ENCODE data around the gene TEX54. TPM values are rescaled to one million over a fixed set of nuclear protein-coding genes. Genes with fewer than 3 reads are reported as not detected.
A peak's percentile ranks its signal among the peaks of the same experiment; 100 is the strongest.

Gene TEX54
- total and polyA plus RNA-seq, 2 of the 13 experiments (the other 11 are each of a cell fraction or from before 2014, with no cell fraction given): not detected

DNA sequence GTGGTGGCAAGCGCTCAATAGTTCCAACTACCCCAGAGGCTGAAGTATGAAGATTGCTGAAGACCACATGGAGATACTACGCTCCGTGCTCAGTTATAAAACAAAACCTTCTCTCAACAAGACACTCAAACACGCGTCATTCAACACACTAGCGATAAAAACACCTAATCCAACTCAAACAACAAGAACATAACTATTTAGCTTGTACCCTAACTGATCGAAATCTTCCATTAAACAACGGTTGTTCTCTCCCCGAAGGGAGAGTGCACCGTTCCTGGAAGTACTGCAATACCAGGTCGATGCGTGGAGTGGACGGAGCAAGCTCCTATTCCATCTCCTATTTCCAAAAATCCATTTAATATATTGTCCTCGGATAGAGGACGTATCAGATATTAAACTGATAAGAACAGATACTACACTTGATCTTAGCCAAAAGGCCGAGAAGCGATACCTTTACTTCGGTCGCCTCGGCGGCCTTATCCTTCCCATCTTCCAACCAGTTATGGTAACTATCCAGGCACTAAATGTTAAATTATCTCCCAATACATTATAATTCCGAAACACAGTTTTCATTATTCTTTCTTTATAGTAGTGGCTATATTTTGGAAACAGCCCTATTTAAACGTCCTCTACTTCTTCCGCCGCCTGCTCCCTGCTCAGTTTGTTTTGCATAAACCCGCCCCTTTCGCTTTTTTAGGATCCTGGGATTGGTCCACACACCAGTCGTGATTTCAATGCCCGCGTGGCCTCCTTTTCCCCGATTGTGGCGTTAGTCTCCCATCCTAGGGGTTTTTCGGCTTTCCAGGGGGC is 8.9 kb upstream of the TEX54 start (continued):
- TF ChIP-seq, protein P1, sequence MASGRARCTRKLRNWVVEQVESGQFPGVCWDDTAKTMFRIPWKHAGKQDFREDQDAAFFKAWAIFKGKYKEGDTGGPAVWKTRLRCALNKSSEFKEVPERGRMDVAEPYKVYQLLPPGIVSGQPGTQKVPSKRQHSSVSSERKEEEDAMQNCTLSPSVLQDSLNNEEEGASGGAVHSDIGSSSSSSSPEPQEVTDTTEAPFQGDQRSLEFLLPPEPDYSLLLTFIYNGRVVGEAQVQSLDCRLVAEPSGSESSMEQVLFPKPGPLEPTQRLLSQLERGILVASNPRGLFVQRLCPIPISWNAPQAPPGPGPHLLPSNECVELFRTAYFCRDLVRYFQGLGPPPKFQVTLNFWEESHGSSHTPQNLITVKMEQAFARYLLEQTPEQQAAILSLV (CRISPR knock-in tag; IDR thresholded peaks at IDR 0.05; ENCODE audit: borderline replicate concordance): no peak; the same call in 1 of the 2 replicates
- TF ChIP-seq FOXO1 (CRISPR knock-in tag; IDR thresholded peaks at IDR 0.05): peak; percentile 79
- no peak for TF ChIP-seq MEIS1 (CRISPR knock-in tag; IDR thresholded peaks at IDR 0.05; ENCODE audit: borderline replicate concordance)
- TF ChIP-seq, protein P2, sequence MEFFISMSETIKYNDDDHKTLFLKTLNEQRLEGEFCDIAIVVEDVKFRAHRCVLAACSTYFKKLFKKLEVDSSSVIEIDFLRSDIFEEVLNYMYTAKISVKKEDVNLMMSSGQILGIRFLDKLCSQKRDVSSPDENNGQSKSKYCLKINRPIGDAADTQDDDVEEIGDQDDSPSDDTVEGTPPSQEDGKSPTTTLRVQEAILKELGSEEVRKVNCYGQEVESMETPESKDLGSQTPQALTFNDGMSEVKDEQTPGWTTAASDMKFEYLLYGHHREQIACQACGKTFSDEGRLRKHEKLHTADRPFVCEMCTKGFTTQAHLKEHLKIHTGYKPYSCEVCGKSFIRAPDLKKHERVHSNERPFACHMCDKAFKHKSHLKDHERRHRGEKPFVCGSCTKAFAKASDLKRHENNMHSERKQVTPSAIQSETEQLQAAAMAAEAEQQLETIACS (CRISPR knock-in tag; IDR thresholded peaks at IDR 0.05): 0 out of 2 replicates have a peak, but pooled peaks have one; percentile 48
- peak; percentile 68 for TF ChIP-seq NFYB (CRISPR knock-in tag; IDR thresholded peaks at IDR 0.05)
- TF ChIP-seq SATB2 (CRISPR knock-in tag; IDR thresholded peaks at IDR 0.05): no peak
- TF ChIP-seq, protein P3, sequence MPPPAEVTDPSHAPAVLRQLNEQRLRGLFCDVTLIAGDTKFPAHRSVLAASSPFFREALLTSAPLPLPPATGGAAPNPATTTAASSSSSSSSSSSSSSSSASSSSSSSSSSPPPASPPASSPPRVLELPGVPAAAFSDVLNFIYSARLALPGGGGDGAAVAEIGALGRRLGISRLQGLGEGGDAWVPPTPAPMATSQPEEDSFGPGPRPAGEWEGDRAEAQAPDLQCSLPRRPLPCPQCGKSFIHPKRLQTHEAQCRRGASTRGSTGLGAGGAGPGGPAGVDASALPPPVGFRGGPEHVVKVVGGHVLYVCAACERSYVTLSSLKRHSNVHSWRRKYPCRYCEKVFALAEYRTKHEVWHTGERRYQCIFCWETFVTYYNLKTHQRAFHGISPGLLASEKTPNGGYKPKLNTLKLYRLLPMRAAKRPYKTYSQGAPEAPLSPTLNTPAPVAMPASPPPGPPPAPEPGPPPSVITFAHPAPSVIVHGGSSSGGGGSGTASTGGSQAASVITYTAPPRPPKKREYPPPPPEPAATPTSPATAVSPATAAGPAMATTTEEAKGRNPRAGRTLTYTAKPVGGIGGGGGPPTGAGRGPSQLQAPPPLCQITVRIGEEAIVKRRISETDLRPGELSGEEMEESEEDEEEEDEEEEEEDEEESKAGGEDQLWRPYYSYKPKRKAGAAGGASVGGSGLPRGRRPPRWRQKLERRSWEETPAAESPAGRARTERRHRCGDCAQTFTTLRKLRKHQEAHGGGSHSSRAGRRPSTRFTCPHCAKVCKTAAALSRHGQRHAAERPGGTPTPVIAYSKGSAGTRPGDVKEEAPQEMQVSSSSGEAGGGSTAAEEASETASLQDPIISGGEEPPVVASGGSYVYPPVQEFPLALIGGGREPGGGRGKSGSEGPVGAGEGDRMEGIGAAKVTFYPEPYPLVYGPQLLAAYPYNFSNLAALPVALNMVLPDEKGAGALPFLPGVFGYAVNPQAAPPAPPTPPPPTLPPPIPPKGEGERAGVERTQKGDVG (CRISPR knock-in tag; IDR thresholded peaks at IDR 0.05; ENCODE audit: borderline replicate concordance): no peak
- TF ChIP-seq RFXANK (CRISPR knock-in tag; IDR thresholded peaks at IDR 0.05): no peak; the same call in 1 of the 2 replicates
- TF ChIP-seq PRPF4 (IDR thresholded peaks at IDR 0.05; ENCODE audit: low read depth, low read length, poor library complexity, severe bottlenecking): no peak
- TF ChIP-seq RARA (CRISPR knock-in tag; IDR thresholded peaks at IDR 0.05): peak; percentile 69
- no peak for TF ChIP-seq ZNF530 (CRISPR knock-in tag; IDR thresholded peaks at IDR 0.05; ENCODE audit: low read depth)
- peak; percentile 93 for TF ChIP-seq RXRB (CRISPR knock-in tag; IDR thresholded peaks at IDR 0.05; ENCODE audit: borderline replicate concordance)
- TF ChIP-seq, protein P4, sequence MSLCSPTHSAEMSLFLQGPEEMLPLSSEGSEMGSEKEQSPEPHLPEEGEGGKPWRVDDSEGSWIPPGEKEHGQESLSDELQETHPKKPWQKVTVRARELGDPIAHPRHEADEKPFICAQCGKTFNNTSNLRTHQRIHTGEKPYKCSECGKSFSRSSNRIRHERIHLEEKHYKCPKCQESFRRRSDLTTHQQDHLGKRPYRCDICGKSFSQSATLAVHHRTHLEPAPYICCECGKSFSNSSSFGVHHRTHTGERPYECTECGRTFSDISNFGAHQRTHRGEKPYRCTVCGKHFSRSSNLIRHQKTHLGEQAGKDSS (CRISPR knock-in tag; IDR thresholded peaks at IDR 0.05; ENCODE audit: borderline replicate concordance, low read depth): no peak
- TF ChIP-seq HNRNPK (IDR thresholded peaks at IDR 0.05; ENCODE audit: low read depth, low read length, poor library complexity, severe bottlenecking): no peak
- TF ChIP-seq ZNF557 (CRISPR knock-in tag; IDR thresholded peaks at IDR 0.05): peak; percentile 82; the same call in 1 of the 2 replicates
- peak; percentile 90; the same call in 1 of the 2 replicates for TF ChIP-seq RELA (CRISPR knock-in tag; IDR thresholded peaks at IDR 0.05)
- TF ChIP-seq RBFOX2 (IDR thresholded peaks at IDR 0.05; ENCODE audit: low read depth, low read length): peak; percentile 91
- TF ChIP-seq NFE2L2 (IDR thresholded peaks at IDR 0.05; ENCODE audit: low read length): no peak
- TF ChIP-seq, protein P5, sequence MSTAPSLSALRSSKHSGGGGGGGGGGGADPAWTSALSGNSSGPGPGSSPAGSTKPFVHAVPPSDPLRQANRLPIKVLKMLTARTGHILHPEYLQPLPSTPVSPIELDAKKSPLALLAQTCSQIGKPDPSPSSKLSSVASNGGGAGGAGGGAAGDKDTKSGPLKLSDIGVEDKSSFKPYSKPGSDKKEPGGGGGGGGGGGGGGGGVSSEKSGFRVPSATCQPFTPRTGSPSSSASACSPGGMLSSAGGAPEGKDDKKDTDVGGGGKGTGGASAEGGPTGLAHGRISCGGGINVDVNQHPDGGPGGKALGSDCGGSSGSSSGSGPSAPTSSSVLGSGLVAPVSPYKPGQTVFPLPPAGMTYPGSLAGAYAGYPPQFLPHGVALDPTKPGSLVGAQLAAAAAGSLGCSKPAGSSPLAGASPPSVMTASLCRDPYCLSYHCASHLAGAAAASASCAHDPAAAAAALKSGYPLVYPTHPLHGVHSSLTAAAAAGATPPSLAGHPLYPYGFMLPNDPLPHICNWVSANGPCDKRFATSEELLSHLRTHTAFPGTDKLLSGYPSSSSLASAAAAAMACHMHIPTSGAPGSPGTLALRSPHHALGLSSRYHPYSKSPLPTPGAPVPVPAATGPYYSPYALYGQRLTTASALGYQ (CRISPR knock-in tag; IDR thresholded peaks at IDR 0.05): peak; percentile 81
- no peak for TF ChIP-seq PAWR (CRISPR knock-in tag; IDR thresholded peaks at IDR 0.05; ENCODE audit: borderline replicate concordance)
- peak; percentile 96 for TF ChIP-seq ZNF841 (CRISPR knock-in tag; IDR thresholded peaks at IDR 0.05; ENCODE audit: borderline replicate concordance)
